BLaER1 (cell line): ENCODE data around the gene PATE2.
A peak's percentile ranks its signal among the peaks of the same experiment; 100 is the strongest.

Experiments
- H3K27ac ChIP-seq: shearing (Covaris generic); formaldehyde crosslinking; 2 replicates; pipeline ENCODE4 v1.8.1; 2022
- H3K27me3 ChIP-seq: shearing (Covaris generic); formaldehyde crosslinking; 2 replicates; pipeline ENCODE4 v1.8.1; 2022
- H3K36me3 ChIP-seq: shearing (Covaris generic); formaldehyde crosslinking; 2 replicates; pipeline ENCODE4 v1.8.1; 2022
- H3K4me1 ChIP-seq: shearing (Covaris generic); formaldehyde crosslinking; 2 replicates; pipeline ENCODE4 v1.8.1; 2022
- H3K4me2 ChIP-seq: shearing (Covaris generic); formaldehyde crosslinking; 2 replicates; pipeline ENCODE4 v1.8.1; 2022
- H3K4me3 ChIP-seq: shearing (Covaris generic); formaldehyde crosslinking; 2 replicates; pipeline ENCODE4 v1.8.1; 2022
- H3K9ac ChIP-seq: shearing (Covaris generic); formaldehyde crosslinking; 2 replicates; pipeline ENCODE4 v1.8.1; 2022
- H3K9me3 ChIP-seq: shearing (Covaris generic); formaldehyde crosslinking; 2 replicates; pipeline ENCODE4 v1.8.1; 2022
- H4K20me1 ChIP-seq: shearing (Covaris generic); formaldehyde crosslinking; 2 replicates; pipeline ENCODE4 v1.8.1; 2022
- Cebpa-rat ChIP-seq: shearing (Covaris generic); IDR thresholded peaks from 2 replicates; pipeline ENCODE4 v1.8.1; 2022

The PATE2 gene

GRCh38 chr11:125772834-125773505, 5.7 kb downstream of the PATE2 start:
- no peaks in the 10 kb centered on the region for H3K27me3 ChIP-seq
- no peak for TF ChIP-seq Cebpa-rat
- no peak overlapping the region for H3K27ac ChIP-seq
- H4K20me1 ChIP-seq = no peaks in the 10 kb centered on the region
- no peak overlapping the region for H3K4me3 ChIP-seq
- H3K9ac ChIP-seq = no peak overlapping the region
- no peak overlapping the region for H3K4me2 ChIP-seq
- H3K9me3 ChIP-seq = no peaks in the 10 kb centered on the region
- peaks cover 18% of the 10 kb centered on the region for H3K4me1 ChIP-seq
- H3K36me3 ChIP-seq = no peaks in the 10 kb centered on the region

GRCh38 chr11:125770583-125770982, 8.0 kb downstream of the PATE2 start:
- Histone ChIP-seq H3K4me1 (peaks cover 42% of the 10 kb centered on the region), H3K27me3 (no peaks in the 10 kb centered on the region), H3K4me3 (no peak overlapping the region), H4K20me1 (no peaks in the 10 kb centered on the region), H3K4me2 (no peak overlapping the region), H3K27ac (no peak overlapping the region), H3K9me3 (no peaks in the 10 kb centered on the region), H3K36me3 (no peaks in the 10 kb centered on the region), H3K9ac (no peak overlapping the region)
- TF ChIP-seq Cebpa-rat = no peak

GRCh38 chr11:125768336-125769046, 10.1 kb downstream of the PATE2 start:
- H3K4me3 ChIP-seq = no peak overlapping the region
- no peak overlapping the region for H3K27ac ChIP-seq
- no peaks in the 10 kb centered on the region for H3K9me3 ChIP-seq
- no peaks in the 10 kb centered on the region for H3K27me3 ChIP-seq
- no peaks in the 10 kb centered on the region for H4K20me1 ChIP-seq
- no peaks in the 10 kb centered on the region for H3K36me3 ChIP-seq
- TF ChIP-seq Cebpa-rat = no peak
- peak overlapping the region; percentile 83 for H3K4me2 ChIP-seq
- H3K4me1 ChIP-seq = peaks cover 50% of the 10 kb centered on the region
- no peak overlapping the region for H3K9ac ChIP-seq

GRCh38 chr11:125766251-125766650, 12.4 kb downstream of the PATE2 start:
- TF ChIP-seq Cebpa-rat = no peak
- H3K9me3 ChIP-seq = no peaks in the 10 kb centered on the region
- H3K4me2 ChIP-seq = peak overlapping the region; percentile 83
- no peak overlapping the region for H3K9ac ChIP-seq
- no peak overlapping the region for H3K4me3 ChIP-seq
- H3K27me3 ChIP-seq = no peaks in the 10 kb centered on the region
- no peak overlapping the region for H3K27ac ChIP-seq
- no peaks in the 10 kb centered on the region for H3K36me3 ChIP-seq
- H3K4me1 ChIP-seq = peaks cover 50% of the 10 kb centered on the region
- no peaks in the 10 kb centered on the region for H4K20me1 ChIP-seq

GRCh38 chr11:125763483-125763882, 15.1 kb downstream of the PATE2 start:
- H3K27me3 ChIP-seq = no peaks in the 10 kb centered on the region
- no peak overlapping the region for H3K4me2 ChIP-seq
- H3K4me1 ChIP-seq = peaks cover 36% of the 10 kb centered on the region
- H3K4me3 ChIP-seq = no peak overlapping the region
- H3K36me3 ChIP-seq = no peaks in the 10 kb centered on the region
- no peaks in the 10 kb centered on the region for H3K9me3 ChIP-seq
- H3K9ac ChIP-seq = no peak overlapping the region
- TF ChIP-seq Cebpa-rat = no peak
- H4K20me1 ChIP-seq = no peaks in the 10 kb centered on the region
- no peak overlapping the region for H3K27ac ChIP-seq

GRCh38 chr11:125762445-125762844, 16.2 kb downstream of the PATE2 start:
- H3K9ac ChIP-seq = no peak overlapping the region
- H3K4me3 ChIP-seq = no peak overlapping the region
- no peaks in the 10 kb centered on the region for H3K27me3 ChIP-seq
- H3K9me3 ChIP-seq = peaks cover 6% of the 10 kb centered on the region; the same call in 1 of the 2 replicates
- no peak overlapping the region for H3K27ac ChIP-seq
- no peak for TF ChIP-seq Cebpa-rat
- no peaks in the 10 kb centered on the region for H3K36me3 ChIP-seq
- peaks cover 26% of the 10 kb centered on the region for H3K4me1 ChIP-seq
- H4K20me1 ChIP-seq = no peaks in the 10 kb centered on the region
- no peak overlapping the region for H3K4me2 ChIP-seq

GRCh38 chr11:125756050-125756449, 22.6 kb downstream of the PATE2 start:
- Histone ChIP-seq H3K36me3 (no peaks in the 10 kb centered on the region), H3K4me2 (no peak overlapping the region), H4K20me1 (no peaks in the 10 kb centered on the region), H3K4me3 (no peak overlapping the region), H3K27ac (no peak overlapping the region), H3K9me3 (peaks cover 8% of the 10 kb centered on the region; the same call in 1 of the 2 replicates), H3K9ac (no peak overlapping the region), H3K4me1 (no peaks in the 10 kb centered on the region), H3K27me3 (no peaks in the 10 kb centered on the region)
- TF ChIP-seq Cebpa-rat = no peak

GRCh38 chr11:125750629-125751028, 28.0 kb downstream of the PATE2 start:
- no peaks in the 10 kb centered on the region for H3K27me3 ChIP-seq
- no peak for TF ChIP-seq Cebpa-rat
- H3K4me1 ChIP-seq = no peaks in the 10 kb centered on the region
- no peak overlapping the region for H3K27ac ChIP-seq
- no peaks in the 10 kb centered on the region for H4K20me1 ChIP-seq
- H3K36me3 ChIP-seq = no peaks in the 10 kb centered on the region
- no peaks in the 10 kb centered on the region for H3K9me3 ChIP-seq
- H3K4me2 ChIP-seq = no peak overlapping the region
- no peak overlapping the region for H3K4me3 ChIP-seq
- H3K9ac ChIP-seq = no peak overlapping the region

- H3K4me3 ChIP-seq = no peak within 1 kb of the TSS
- H3K27ac ChIP-seq = no peak within 1 kb of the TSS
- no peak within 1 kb of the TSS for H3K4me2 ChIP-seq
- TF ChIP-seq Cebpa-rat = no peak
- H3K27me3 ChIP-seq = no peaks in the 10 kb centered on the region
- H3K4me1 ChIP-seq = no peaks in the 10 kb centered on the region
- no peaks in the 10 kb centered on the region for H3K36me3 ChIP-seq
- H3K9ac ChIP-seq = no peak within 1 kb of the TSS
- no peaks in the 10 kb centered on the region for H3K9me3 ChIP-seq
- no peaks in the 10 kb centered on the region for H4K20me1 ChIP-seq
Observed at GRCh38 chr11:125745979-125746378, 32.6 kb downstream of the PATE2 start, which contains the start of gene PATE1. TSS of gene PATE1 (plus strand) at chr11:125746279. CDS start at chr11:125746305, 26 bp downstream.

- TF ChIP-seq Cebpa-rat = no peak
- Histone ChIP-seq H3K4me3 (no peak overlapping the region), H3K36me3 (no peaks in the 10 kb centered on the region), H3K9me3 (no peaks in the 10 kb centered on the region), H3K4me1 (no peaks in the 10 kb centered on the region), H3K27ac (no peak overlapping the region), H3K27me3 (no peaks in the 10 kb centered on the region), H3K4me2 (no peak overlapping the region), H3K9ac (no peak overlapping the region), H4K20me1 (no peaks in the 10 kb centered on the region)
Observed at GRCh38 chr11:125743681-125744080, 34.9 kb downstream of the PATE2 start.
